ENCODE data around the gene TBCK. TPM values are rescaled to one million over a fixed set of nuclear protein-coding genes. Genes with fewer than 3 reads are reported as not detected.

TBCK gene
- total and polyA plus RNA-seq, 2 experiments from 2014 or later = 13.9 to 28.9 TPM

DNA sequence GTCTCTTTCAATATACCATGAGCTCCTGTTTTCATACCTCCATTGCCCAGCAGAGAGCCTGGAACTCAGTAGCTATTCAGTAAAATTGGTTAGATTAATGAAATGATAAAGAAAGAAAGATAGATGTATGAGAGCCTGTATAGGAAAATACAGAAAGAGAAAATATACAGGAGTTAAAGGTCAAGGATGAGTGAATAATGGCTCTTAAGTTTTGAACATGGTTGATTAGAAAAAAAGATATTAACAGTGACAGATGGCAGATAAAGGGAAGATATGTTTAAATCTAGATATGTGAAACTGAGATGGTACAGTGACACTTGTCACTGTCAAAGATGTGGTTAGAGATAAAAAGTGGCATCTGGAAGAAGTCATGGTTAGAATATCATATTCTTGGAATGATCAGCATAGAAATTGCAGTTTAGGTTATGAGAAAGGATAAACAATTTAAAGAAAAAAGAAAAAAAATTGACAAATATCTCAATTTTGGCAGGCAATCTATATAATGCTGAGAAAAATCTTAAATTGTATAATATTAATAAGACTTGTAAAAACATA, 179.2 kb downstream of the TBCK start:
- Histone ChIP-seq H3K4me2 (no peak overlapping the region), H3K27me3 (ENCODE audit: insufficient read depth) (no peaks in the 10 kb centered on the region), H3K4me1 (ENCODE audit: insufficient read depth) (no peaks in the 10 kb centered on the region), H3K27ac (ENCODE audit: low read depth) (no peak overlapping the region), H3K79me2 (replicated peaks; ENCODE audit: insufficient read depth) (no peaks in the 10 kb centered on the region), H3K9me2 (ENCODE audit: insufficient read depth) (no peaks in the 10 kb centered on the region), H4K20me1 (replicated peaks; ENCODE audit: insufficient read depth) (no peaks in the 10 kb centered on the region), H3K36me3 (ENCODE audit: insufficient read depth) (no peaks in the 10 kb centered on the region), H3K4me3 (no peak overlapping the region), H3F3A (replicated peaks; ENCODE audit: low read depth) (no peaks in the 10 kb centered on the region), H2AFZ (no peak overlapping the region)
- Mint-ChIP-seq H3K9me3 (peaks cover 15% of the 10 kb centered on the region), H3K27ac (no peak overlapping the region), H3K27me3 (ENCODE audit: insufficient read depth, low read depth, poor library complexity) (no peaks in the 10 kb centered on the region), H3K36me3 (ENCODE audit: low read depth) (peaks cover 16% of the 10 kb centered on the region), H3K4me3 (no peak overlapping the region), H3K4me1 (peaks cover 7% of the 10 kb centered on the region)
- ATAC-seq = no peak
- TF ChIP-seq EZH2 (IDR thresholded peaks at IDR 0.05; ENCODE audit: low read depth, unreplicated experiment) = no peak
- no peak for TF ChIP-seq STAT1 (IDR thresholded peaks at IDR 0.05; ENCODE audit: unreplicated experiment)
- no peak for TF ChIP-seq ZNF114 (CRISPR knock-in tag; IDR thresholded peaks at IDR 0.05)
- TF ChIP-seq EZH2phosphoT487 (IDR thresholded peaks at IDR 0.05; ENCODE audit: unreplicated experiment) = no peak
- no peak for TF ChIP-seq JUNB (IDR thresholded peaks at IDR 0.05; ENCODE audit: unreplicated experiment)
- no peak for TF ChIP-seq CREB1 (CRISPR knock-in tag; IDR thresholded peaks at IDR 0.05; ENCODE audit: low read depth)
- TF ChIP-seq, protein P1, sequence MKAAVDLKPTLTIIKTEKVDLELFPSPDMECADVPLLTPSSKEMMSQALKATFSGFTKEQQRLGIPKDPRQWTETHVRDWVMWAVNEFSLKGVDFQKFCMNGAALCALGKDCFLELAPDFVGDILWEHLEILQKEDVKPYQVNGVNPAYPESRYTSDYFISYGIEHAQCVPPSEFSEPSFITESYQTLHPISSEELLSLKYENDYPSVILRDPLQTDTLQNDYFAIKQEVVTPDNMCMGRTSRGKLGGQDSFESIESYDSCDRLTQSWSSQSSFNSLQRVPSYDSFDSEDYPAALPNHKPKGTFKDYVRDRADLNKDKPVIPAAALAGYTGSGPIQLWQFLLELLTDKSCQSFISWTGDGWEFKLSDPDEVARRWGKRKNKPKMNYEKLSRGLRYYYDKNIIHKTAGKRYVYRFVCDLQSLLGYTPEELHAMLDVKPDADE (IDR thresholded peaks at IDR 0.05) = no peak
- no peak for TF ChIP-seq POLR2AphosphoS5 (IDR thresholded peaks at IDR 0.05; ENCODE audit: low read depth)
- TF ChIP-seq, protein P2, sequence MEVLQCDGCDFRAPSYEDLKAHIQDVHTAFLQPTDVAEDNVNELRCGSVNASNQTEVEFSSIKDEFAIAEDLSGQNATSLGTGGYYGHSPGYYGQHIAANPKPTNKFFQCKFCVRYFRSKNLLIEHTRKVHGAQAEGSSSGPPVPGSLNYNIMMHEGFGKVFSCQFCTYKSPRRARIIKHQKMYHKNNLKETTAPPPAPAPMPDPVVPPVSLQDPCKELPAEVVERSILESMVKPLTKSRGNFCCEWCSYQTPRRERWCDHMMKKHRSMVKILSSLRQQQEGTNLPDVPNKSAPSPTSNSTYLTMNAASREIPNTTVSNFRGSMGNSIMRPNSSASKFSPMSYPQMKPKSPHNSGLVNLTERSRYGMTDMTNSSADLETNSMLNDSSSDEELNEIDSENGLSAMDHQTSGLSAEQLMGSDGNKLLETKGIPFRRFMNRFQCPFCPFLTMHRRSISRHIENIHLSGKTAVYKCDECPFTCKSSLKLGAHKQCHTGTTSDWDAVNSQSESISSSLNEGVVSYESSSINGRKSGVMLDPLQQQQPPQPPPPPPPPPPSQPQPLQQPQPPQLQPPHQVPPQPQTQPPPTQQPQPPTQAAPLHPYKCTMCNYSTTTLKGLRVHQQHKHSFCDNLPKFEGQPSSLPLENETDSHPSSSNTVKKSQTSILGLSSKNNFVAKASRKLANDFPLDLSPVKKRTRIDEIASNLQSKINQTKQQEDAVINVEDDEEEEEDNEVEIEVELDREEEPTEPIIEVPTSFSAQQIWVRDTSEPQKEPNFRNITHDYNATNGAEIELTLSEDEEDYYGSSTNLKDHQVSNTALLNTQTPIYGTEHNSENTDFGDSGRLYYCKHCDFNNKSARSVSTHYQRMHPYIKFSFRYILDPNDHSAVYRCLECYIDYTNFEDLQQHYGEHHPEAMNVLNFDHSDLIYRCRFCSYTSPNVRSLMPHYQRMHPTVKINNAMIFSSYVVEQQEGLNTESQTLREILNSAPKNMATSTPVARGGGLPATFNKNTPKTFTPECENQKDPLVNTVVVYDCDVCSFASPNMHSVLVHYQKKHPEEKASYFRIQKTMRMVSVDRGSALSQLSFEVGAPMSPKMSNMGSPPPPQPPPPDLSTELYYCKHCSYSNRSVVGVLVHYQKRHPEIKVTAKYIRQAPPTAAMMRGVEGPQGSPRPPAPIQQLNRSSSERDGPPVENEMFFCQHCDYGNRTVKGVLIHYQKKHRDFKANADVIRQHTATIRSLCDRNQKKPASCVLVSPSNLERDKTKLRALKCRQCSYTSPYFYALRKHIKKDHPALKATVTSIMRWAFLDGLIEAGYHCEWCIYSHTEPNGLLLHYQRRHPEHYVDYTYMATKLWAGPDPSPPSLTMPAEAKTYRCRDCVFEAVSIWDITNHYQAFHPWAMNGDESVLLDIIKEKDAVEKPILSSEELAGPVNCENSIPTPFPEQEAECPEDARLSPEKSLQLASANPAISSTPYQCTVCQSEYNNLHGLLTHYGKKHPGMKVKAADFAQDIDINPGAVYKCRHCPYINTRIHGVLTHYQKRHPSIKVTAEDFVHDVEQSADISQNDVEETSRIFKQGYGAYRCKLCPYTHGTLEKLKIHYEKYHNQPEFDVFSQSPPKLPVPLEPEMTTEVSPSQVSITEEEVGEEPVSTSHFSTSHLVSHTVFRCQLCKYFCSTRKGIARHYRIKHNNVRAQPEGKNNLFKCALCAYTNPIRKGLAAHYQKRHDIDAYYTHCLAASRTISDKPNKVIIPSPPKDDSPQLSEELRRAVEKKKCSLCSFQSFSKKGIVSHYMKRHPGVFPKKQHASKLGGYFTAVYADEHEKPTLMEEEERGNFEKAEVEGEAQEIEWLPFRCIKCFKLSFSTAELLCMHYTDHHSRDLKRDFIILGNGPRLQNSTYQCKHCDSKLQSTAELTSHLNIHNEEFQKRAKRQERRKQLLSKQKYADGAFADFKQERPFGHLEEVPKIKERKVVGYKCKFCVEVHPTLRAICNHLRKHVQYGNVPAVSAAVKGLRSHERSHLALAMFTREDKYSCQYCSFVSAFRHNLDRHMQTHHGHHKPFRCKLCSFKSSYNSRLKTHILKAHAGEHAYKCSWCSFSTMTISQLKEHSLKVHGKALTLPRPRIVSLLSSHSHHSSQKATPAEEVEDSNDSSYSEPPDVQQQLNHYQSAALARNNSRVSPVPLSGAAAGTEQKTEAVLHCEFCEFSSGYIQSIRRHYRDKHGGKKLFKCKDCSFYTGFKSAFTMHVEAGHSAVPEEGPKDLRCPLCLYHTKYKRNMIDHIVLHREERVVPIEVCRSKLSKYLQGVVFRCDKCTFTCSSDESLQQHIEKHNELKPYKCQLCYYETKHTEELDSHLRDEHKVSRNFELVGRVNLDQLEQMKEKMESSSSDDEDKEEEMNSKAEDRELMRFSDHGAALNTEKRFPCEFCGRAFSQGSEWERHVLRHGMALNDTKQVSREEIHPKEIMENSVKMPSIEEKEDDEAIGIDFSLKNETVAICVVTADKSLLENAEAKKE (CRISPR knock-in tag; IDR thresholded peaks at IDR 0.05) = no peak
- no peak for TF ChIP-seq ZNF331 (CRISPR knock-in tag; IDR thresholded peaks at IDR 0.05; ENCODE audit: low read depth)
- TF ChIP-seq, protein P3, sequence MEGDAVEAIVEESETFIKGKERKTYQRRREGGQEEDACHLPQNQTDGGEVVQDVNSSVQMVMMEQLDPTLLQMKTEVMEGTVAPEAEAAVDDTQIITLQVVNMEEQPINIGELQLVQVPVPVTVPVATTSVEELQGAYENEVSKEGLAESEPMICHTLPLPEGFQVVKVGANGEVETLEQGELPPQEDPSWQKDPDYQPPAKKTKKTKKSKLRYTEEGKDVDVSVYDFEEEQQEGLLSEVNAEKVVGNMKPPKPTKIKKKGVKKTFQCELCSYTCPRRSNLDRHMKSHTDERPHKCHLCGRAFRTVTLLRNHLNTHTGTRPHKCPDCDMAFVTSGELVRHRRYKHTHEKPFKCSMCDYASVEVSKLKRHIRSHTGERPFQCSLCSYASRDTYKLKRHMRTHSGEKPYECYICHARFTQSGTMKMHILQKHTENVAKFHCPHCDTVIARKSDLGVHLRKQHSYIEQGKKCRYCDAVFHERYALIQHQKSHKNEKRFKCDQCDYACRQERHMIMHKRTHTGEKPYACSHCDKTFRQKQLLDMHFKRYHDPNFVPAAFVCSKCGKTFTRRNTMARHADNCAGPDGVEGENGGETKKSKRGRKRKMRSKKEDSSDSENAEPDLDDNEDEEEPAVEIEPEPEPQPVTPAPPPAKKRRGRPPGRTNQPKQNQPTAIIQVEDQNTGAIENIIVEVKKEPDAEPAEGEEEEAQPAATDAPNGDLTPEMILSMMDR (conservative IDR thresholded peaks at IDR 0.05; ENCODE audit: low read depth in 2 of 2) = no peak
- no peak for TF ChIP-seq NANOG (IDR thresholded peaks at IDR 0.05; ENCODE audit: borderline replicate concordance)
- TF ChIP-seq, protein P4, sequence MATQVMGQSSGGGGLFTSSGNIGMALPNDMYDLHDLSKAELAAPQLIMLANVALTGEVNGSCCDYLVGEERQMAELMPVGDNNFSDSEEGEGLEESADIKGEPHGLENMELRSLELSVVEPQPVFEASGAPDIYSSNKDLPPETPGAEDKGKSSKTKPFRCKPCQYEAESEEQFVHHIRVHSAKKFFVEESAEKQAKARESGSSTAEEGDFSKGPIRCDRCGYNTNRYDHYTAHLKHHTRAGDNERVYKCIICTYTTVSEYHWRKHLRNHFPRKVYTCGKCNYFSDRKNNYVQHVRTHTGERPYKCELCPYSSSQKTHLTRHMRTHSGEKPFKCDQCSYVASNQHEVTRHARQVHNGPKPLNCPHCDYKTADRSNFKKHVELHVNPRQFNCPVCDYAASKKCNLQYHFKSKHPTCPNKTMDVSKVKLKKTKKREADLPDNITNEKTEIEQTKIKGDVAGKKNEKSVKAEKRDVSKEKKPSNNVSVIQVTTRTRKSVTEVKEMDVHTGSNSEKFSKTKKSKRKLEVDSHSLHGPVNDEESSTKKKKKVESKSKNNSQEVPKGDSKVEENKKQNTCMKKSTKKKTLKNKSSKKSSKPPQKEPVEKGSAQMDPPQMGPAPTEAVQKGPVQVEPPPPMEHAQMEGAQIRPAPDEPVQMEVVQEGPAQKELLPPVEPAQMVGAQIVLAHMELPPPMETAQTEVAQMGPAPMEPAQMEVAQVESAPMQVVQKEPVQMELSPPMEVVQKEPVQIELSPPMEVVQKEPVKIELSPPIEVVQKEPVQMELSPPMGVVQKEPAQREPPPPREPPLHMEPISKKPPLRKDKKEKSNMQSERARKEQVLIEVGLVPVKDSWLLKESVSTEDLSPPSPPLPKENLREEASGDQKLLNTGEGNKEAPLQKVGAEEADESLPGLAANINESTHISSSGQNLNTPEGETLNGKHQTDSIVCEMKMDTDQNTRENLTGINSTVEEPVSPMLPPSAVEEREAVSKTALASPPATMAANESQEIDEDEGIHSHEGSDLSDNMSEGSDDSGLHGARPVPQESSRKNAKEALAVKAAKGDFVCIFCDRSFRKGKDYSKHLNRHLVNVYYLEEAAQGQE (IDR thresholded peaks at IDR 0.05; ENCODE audit: unreplicated experiment) = no peak
- no peak for DNase-seq (ENCODE audit: low spot score)

Data from GM23338 (cell line).